ENCODE results near the gene PARP1. TPM values are rescaled to one million over a fixed set of nuclear protein-coding genes. Genes with fewer than 3 reads are reported as not detected.

The PARP1 gene
- total RNA-seq, 1 donor from 2014 or later = 64.6 TPM

GRCh38 chr1:226320930-226321329, 87.0 kb downstream of the PARP1 start:
- intact Hi-C loops (cut with DNase I) = no loop called here
- TF ChIP-seq POLR2A (IDR thresholded peaks at IDR 0.05) (no peak), POLR2AphosphoS5 (IDR thresholded peaks at IDR 0.05; ENCODE audit: insufficient read depth in 1 of 2, low read depth in 1 of 2) (no peak), CTCF (IDR thresholded peaks at IDR 0.05) (no peak)
- DNase-seq (ENCODE audit: extremely low spot score in 2 of 2) = peak in 1 of 2 donors; percentile 14
- Histone ChIP-seq H3K4me3 (no peak overlapping the region), H3K4me1 (no peaks in the 10 kb centered on the region), H3K27ac (no peak overlapping the region), H3K36me3 (no peaks in the 10 kb centered on the region), H3K9me3 (no peaks in the 10 kb centered on the region), H3K27me3 (no peaks in the 10 kb centered on the region)

DNA sequence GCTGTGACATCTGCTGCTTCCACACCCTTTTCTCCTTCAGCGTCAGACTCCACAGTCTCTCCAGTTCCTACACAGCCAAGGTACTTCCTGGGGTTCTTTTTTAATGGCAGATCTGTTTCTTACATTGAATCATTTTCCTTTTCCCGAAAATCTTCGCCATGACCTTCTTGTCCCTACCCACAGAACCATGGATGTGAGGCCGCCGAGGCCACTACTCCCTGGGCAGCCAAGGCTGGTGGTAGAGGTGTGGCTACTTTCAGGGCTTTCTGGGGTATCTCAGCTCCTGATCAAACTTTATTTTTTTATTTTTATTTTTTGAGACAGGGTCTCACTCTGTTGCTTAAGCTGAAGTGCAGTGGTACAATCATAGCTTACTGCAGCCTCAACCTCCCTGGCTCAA, 89.4 kb downstream of the PARP1 start:
- Histone ChIP-seq H3K36me3 (no peaks in the 10 kb centered on the region), H3K4me1 (no peaks in the 10 kb centered on the region), H3K27me3 (no peaks in the 10 kb centered on the region), H3K27ac (no peak overlapping the region), H3K9me3 (no peaks in the 10 kb centered on the region), H3K4me3 (no peak overlapping the region)
- no peak for DNase-seq (ENCODE audit: extremely low spot score in 2 of 2)
- intact Hi-C loops (cut with DNase I) = no loop called here
- TF ChIP-seq POLR2A (IDR thresholded peaks at IDR 0.05) = no peak
- no peak for TF ChIP-seq CTCF (IDR thresholded peaks at IDR 0.05)
- TF ChIP-seq POLR2AphosphoS5 (IDR thresholded peaks at IDR 0.05; ENCODE audit: insufficient read depth in 1 of 2, low read depth in 1 of 2) = no peak

GRCh38 chr1:226314055-226314454, 93.8 kb downstream of the PARP1 start:
- no peaks in the 10 kb centered on the region for H3K9me3 ChIP-seq
- intact Hi-C loops (cut with DNase I) = no loop called here
- H3K36me3 ChIP-seq = no peaks in the 10 kb centered on the region
- peaks cover 15% of the 10 kb centered on the region for H3K4me1 ChIP-seq
- TF ChIP-seq CTCF (IDR thresholded peaks at IDR 0.05) (no peak), POLR2AphosphoS5 (IDR thresholded peaks at IDR 0.05; ENCODE audit: insufficient read depth in 1 of 2, low read depth in 1 of 2) (no peak), POLR2A (IDR thresholded peaks at IDR 0.05) (no peak)
- H3K4me3 ChIP-seq = no peak overlapping the region
- no peaks in the 10 kb centered on the region for H3K27me3 ChIP-seq
- DNase-seq (ENCODE audit: extremely low spot score in 2 of 2) = no peak
- H3K27ac ChIP-seq = no peak overlapping the region

DNA sequence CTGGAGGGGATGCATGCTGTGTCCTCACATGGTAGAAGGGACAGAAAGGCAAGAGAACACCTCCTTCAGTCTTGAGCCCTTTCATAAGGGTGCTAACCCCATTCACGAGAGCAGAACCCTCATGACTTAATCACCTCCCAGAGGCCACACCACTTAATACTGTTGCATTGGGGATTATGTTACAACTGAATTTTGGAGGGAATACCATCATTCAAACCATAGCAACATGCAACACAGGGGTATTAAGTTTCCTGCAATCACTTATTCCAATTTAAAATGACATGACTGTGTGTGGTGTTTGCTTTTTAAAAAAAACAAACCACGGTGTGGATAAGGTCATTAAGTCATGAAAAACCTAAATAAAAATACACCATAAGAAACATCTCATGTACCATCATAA, 95.8 kb downstream of the PARP1 start:
- H3K36me3 ChIP-seq = no peaks in the 10 kb centered on the region
- no peak for DNase-seq (ENCODE audit: extremely low spot score in 2 of 2)
- H3K27me3 ChIP-seq = no peaks in the 10 kb centered on the region
- intact Hi-C loops (cut with DNase I) = no loop called here
- no peaks in the 10 kb centered on the region for H3K9me3 ChIP-seq
- no peak overlapping the region for H3K27ac ChIP-seq
- H3K4me3 ChIP-seq = no peak overlapping the region
- H3K4me1 ChIP-seq = peaks cover 28% of the 10 kb centered on the region
- TF ChIP-seq POLR2AphosphoS5 (IDR thresholded peaks at IDR 0.05; ENCODE audit: insufficient read depth in 1 of 2, low read depth in 1 of 2) (no peak), CTCF (IDR thresholded peaks at IDR 0.05) (no peak), POLR2A (IDR thresholded peaks at IDR 0.05) (no peak)

DNA sequence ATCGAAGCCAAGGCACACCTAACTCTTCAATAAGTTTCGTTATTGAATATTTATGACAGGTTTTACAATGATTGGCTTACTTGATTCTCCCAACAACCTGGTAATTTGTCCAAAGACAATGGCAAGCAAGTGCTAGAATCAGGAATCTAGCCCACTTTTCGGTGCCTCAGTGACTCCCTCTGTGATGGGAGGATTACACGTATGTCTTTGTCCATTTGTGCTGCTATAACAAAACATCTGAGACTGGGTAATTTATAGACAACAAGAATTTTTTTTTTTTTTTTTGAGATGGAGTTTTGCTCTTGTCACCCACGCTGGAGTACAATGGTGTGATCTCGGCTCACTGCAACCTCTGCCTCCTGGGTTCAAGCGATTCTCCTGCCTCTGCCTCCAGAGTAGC, 96.5 kb downstream of the PARP1 start:
- DNase-seq (ENCODE audit: extremely low spot score in 2 of 2) = peak in 1 of 2 donors; percentile 5
- Histone ChIP-seq H3K4me3 (no peak overlapping the region), H3K4me1 (peaks cover 28% of the 10 kb centered on the region), H3K27me3 (no peaks in the 10 kb centered on the region), H3K27ac (no peak overlapping the region), H3K9me3 (no peaks in the 10 kb centered on the region), H3K36me3 (no peaks in the 10 kb centered on the region)
- intact Hi-C loops (cut with DNase I) = no loop called here
- TF ChIP-seq POLR2A (IDR thresholded peaks at IDR 0.05) (no peak), CTCF (IDR thresholded peaks at IDR 0.05) (no peak), POLR2AphosphoS5 (IDR thresholded peaks at IDR 0.05; ENCODE audit: insufficient read depth in 1 of 2, low read depth in 1 of 2) (no peak)

Other genes with a start within 250 kb of the PARP1 start
- 38.1 TPM for gene ACBD3, start 221.4 kb downstream of the PARP1 start, total RNA-seq
- gene MIXL1, start 184.4 kb downstream of the PARP1 start, total RNA-seq = not detected
- 3.9 TPM for gene LIN9, start 98.9 kb downstream of the PARP1 start, total RNA-seq
- gene STUM, start 140.7 kb upstream of the PARP1 start, total RNA-seq = 6.4 TPM